ENCODE data around the gene IP6K3. TPM values are rescaled to one million over a fixed set of nuclear protein-coding genes. Genes with fewer than 3 reads are reported as not detected.

Gene IP6K3
- 1.5 TPM for total RNA-seq

GRCh38 chr6:33746651-33747100, at the start of gene IP6K3:
TSS of gene IP6K3 (minus strand) at chr6:33746905. CDS start at chr6:33735476, 11,429 bp downstream.
- H3K27ac ChIP-seq = peak within 1 kb of the TSS; percentile 73
- TF ChIP-seq CTCF (IDR thresholded peaks at IDR 0.05) (no peak), POLR2AphosphoS5 (IDR thresholded peaks at IDR 0.05; ENCODE audit: insufficient read depth in 1 of 2, low read depth in 1 of 2) (peak in 1 of 2 donors; percentile 71)
- H3K4me3 ChIP-seq = peak within 1 kb of the TSS; percentile 21 to 28
- peaks cover 46% of the 10 kb centered on the region for H3K4me1 ChIP-seq
- DNase-seq (ENCODE audit: extremely low spot score in 2 of 2) = no peak
- no peaks in the 10 kb centered on the region for H3K36me3 ChIP-seq
- no peaks in the 10 kb centered on the region for H3K27me3 ChIP-seq
- H3K9me3 ChIP-seq = no peaks in the 10 kb centered on the region
- intact Hi-C loops (cut with DNase I) = no loop called here

- intact Hi-C loops (cut with DNase I) = no loop called here
- no peaks in the 10 kb centered on the region for H3K4me1 ChIP-seq
- DNase-seq (ENCODE audit: extremely low spot score in 2 of 2) = no peak
- TF ChIP-seq CTCF (IDR thresholded peaks at IDR 0.05) (no peak), POLR2A (IDR thresholded peaks at IDR 0.05) (no peak), POLR2AphosphoS5 (IDR thresholded peaks at IDR 0.05; ENCODE audit: insufficient read depth in 1 of 2, low read depth in 1 of 2) (no peak)
- no peak overlapping the region for H3K4me3 ChIP-seq
- no peak overlapping the region for H3K27ac ChIP-seq
- no peaks in the 10 kb centered on the region for H3K36me3 ChIP-seq
- H3K9me3 ChIP-seq = no peaks in the 10 kb centered on the region
- no peaks in the 10 kb centered on the region for H3K27me3 ChIP-seq
These were observed 48.4 kb upstream of the IP6K3 start for GRCh38 chr6:33794910-33795623.

- TF ChIP-seq POLR2A (IDR thresholded peaks at IDR 0.05) = no peak
- no peak overlapping the region for H3K4me3 ChIP-seq
- H3K27ac ChIP-seq = no peak overlapping the region
- intact Hi-C loops (cut with DNase I) = no loop called here
- DNase-seq (ENCODE audit: extremely low spot score in 2 of 2) = no peak
- no peaks in the 10 kb centered on the region for H3K9me3 ChIP-seq
- H3K27me3 ChIP-seq = no peaks in the 10 kb centered on the region
- H3K4me1 ChIP-seq = peaks cover under 1% of the 10 kb centered on the region
- H3K36me3 ChIP-seq = no peaks in the 10 kb centered on the region
These were observed 46.3 kb upstream of the IP6K3 start for GRCh38 chr6:33792981-33793380.

- H3K9me3 ChIP-seq = no peaks in the 10 kb centered on the region
- DNase-seq (ENCODE audit: extremely low spot score in 2 of 2) = no peak
- no peak overlapping the region for H3K27ac ChIP-seq
- no peaks in the 10 kb centered on the region for H3K36me3 ChIP-seq
- TF ChIP-seq POLR2A (IDR thresholded peaks at IDR 0.05) = no peak
- no peak for TF ChIP-seq POLR2AphosphoS5 (IDR thresholded peaks at IDR 0.05; ENCODE audit: insufficient read depth in 1 of 2, low read depth in 1 of 2)
- no peak for TF ChIP-seq CTCF (IDR thresholded peaks at IDR 0.05)
- no peak overlapping the region for H3K4me3 ChIP-seq
- H3K4me1 ChIP-seq = peaks cover 14% of the 10 kb centered on the region
- intact Hi-C loops (cut with DNase I) = no loop called here
- no peaks in the 10 kb centered on the region for H3K27me3 ChIP-seq
These were observed 44.9 kb upstream of the IP6K3 start for GRCh38 chr6:33791620-33792019.

- TF ChIP-seq POLR2AphosphoS5 (IDR thresholded peaks at IDR 0.05; ENCODE audit: insufficient read depth in 1 of 2, low read depth in 1 of 2) = no peak
- no peak for TF ChIP-seq POLR2A (IDR thresholded peaks at IDR 0.05)
- TF ChIP-seq CTCF (IDR thresholded peaks at IDR 0.05) = no peak
- intact Hi-C loops (cut with DNase I) = no loop called here
- no peaks in the 10 kb centered on the region for H3K27me3 ChIP-seq
- no peak overlapping the region for H3K27ac ChIP-seq
- no peaks in the 10 kb centered on the region for H3K9me3 ChIP-seq
- DNase-seq (ENCODE audit: extremely low spot score in 2 of 2) = no peak
- no peaks in the 10 kb centered on the region for H3K36me3 ChIP-seq
- H3K4me3 ChIP-seq = no peak overlapping the region
- peaks cover 21% of the 10 kb centered on the region for H3K4me1 ChIP-seq
These were observed 44.2 kb upstream of the IP6K3 start for GRCh38 chr6:33790910-33791309.

All from vagina (tissue), 2 donors.